Testis (tissue), 3 donors: ENCODE results near the gene LGR5. TPM values are rescaled to one million over a fixed set of nuclear protein-coding genes. Genes with fewer than 3 reads are reported as not detected.

ENCODE experiments used
- DNase-seq: peaks from one replicate; pipeline ENCODE4 v3.0.0-alpha.2; 2019
- H3K27ac ChIP-seq, 2 donors: fragments of 200-600 bp; sonication (generic); one replicate each; pipeline ENCODE4 v1.5.1; 2019
- H3K27me3 ChIP-seq: fragments of 200-600 bp; sonication (generic); one replicate; pipeline ENCODE4 v1.5.1; 2019
- H3K36me3 ChIP-seq: fragments of 200-600 bp; sonication (generic); one replicate; pipeline ENCODE4 v1.5.1; 2017; ENCODE audit warnings: low read depth; ENCODE audit errors: missing control alignments
- H3K4me1 ChIP-seq: fragments of 200-600 bp; sonication (generic); one replicate; pipeline ENCODE4 v1.5.1; 2019
- H3K4me3 ChIP-seq, 2 donors: fragments of 200-600 bp; sonication (generic); one replicate each; pipeline ENCODE4 v1.5.1; 2017 to 2019
- H3K9me3 ChIP-seq: fragments of 200-600 bp; sonication (generic); one replicate; pipeline ENCODE4 v1.5.1; 2017
- CTCF ChIP-seq, 3 experiments: fragments of 450-650 bp in 2 of 3; fragments of 200-600 bp in 1 of 3; sonication (generic) in 1 of 3; IDR thresholded peaks; one replicate each; pipeline ENCODE4 v1.5.1; 2016 to 2019; ENCODE audit warnings: antibody characterized with exemption in 3 of 3, mild to moderate bottlenecking in 2 of 3, moderate library complexity in 1 of 3
- POLR2A ChIP-seq: fragments of 450-650 bp; IDR thresholded peaks from one replicate; pipeline ENCODE4 v1.6.1; 2017; ENCODE audit warnings: antibody characterized with exemption, mild to moderate bottlenecking, moderate library complexity
- WGBS, 2 donors: methylation state at CpG; one replicate each; pipeline ENCODE4 v1.1.5; 2018; 5-methylcytosine and 5-hydroxymethylcytosine counted together
- intact Hi-C: fragments of 100-400 bp; cut with DNase I; formaldehyde crosslinking; loops from one replicate; pipeline ENCODE4 v1.15.1; 2023; ENCODE audit warnings: low total_unique reads
- polyA plus RNA-seq: library from polyadenylated mRNA; stranded (reverse); fragments of 350-450 nt; fragmentation: Illumina TruSeq; extraction: RNeasy Lipid Tissue Mini Kit (QIAGEN cat#74804); gene quantifications from one replicate; pipeline ENCODE4 v1.2.3, GENCODE V29; 2014; ENCODE audit warnings: low read depth, low replicate concordance; ENCODE audit not compliant: insufficient read depth
- total RNA-seq, 2 donors: library from RNA; depleted of rRNA; stranded (reverse); fragments of >200 nt; gene quantifications; one replicate each; pipeline ENCODE4 v1.2.3, GENCODE V29; 2016

LGR5 gene
- total and polyA plus RNA-seq, 3 donors from 2014 or later, result 0.25 to 0.39 (median 0.31) TPM

- Histone ChIP-seq H3K27me3 (no peaks in the 10 kb centered on the region), H3K36me3 (no peaks in the 10 kb centered on the region), H3K4me3 (no peak overlapping the region), H3K4me1 (no peaks in the 10 kb centered on the region), H3K27ac (no peak overlapping the region), H3K9me3 (no peaks in the 10 kb centered on the region)
- WGBS, 2 donors, result 76 to 81% methylated on average over 3 of the region's 3 CpGs
- DNase-seq, result no peak
- TF ChIP-seq POLR2A (no peak), CTCF (IDR thresholded peaks at IDR 0.05) (no peak)
- intact Hi-C loops, result no loop called here
Observed at GRCh38 chr12:71536939-71537622, 97.5 kb downstream of the LGR5 start.

GRCh38 chr12:71538807-71539206 lies 99.2 kb downstream of the LGR5 start:
- H3K27me3 ChIP-seq, result no peaks in the 10 kb centered on the region
- intact Hi-C loops, result no loop called here
- H3K4me3 ChIP-seq, result no peak overlapping the region
- no peaks in the 10 kb centered on the region for H3K9me3 ChIP-seq
- DNase-seq, result no peak
- H3K36me3 ChIP-seq, result no peaks in the 10 kb centered on the region
- TF ChIP-seq POLR2A, result no peak
- TF ChIP-seq CTCF (IDR thresholded peaks at IDR 0.05), result no peak
- H3K4me1 ChIP-seq, result no peaks in the 10 kb centered on the region
- WGBS, 2 donors, result 73 to 79% methylated on average over 3 of the region's 3 CpGs
- no peak overlapping the region for H3K27ac ChIP-seq

GRCh38 chr12:71541583-71541982 lies 102.0 kb downstream of the LGR5 start:
- H3K27ac ChIP-seq, result no peak overlapping the region
- intact Hi-C loops, result no loop called here
- no peak overlapping the region for H3K4me3 ChIP-seq
- no peak for DNase-seq
- no peaks in the 10 kb centered on the region for H3K36me3 ChIP-seq
- no peaks in the 10 kb centered on the region for H3K4me1 ChIP-seq
- H3K27me3 ChIP-seq, result no peaks in the 10 kb centered on the region
- TF ChIP-seq POLR2A (no peak), CTCF (IDR thresholded peaks at IDR 0.05) (no peak)
- no peaks in the 10 kb centered on the region for H3K9me3 ChIP-seq
- 59 to 87% methylated on average over 1 of the region's 1 CpG for WGBS, 2 donors

- H3K9me3 ChIP-seq, result no peaks in the 10 kb centered on the region
- H3K27ac ChIP-seq, result no peak overlapping the region
- whole genome bisulfite sequencing, 2 donors, result 92 to 96% methylated on average over 2 of the region's 2 CpGs
- no peak for TF ChIP-seq CTCF (IDR thresholded peaks at IDR 0.05)
- no peak for TF ChIP-seq POLR2A
- intact Hi-C loops, result no loop called here
- no peaks in the 10 kb centered on the region for H3K27me3 ChIP-seq
- H3K4me3 ChIP-seq, result no peak overlapping the region
- no peak for DNase-seq
- H3K36me3 ChIP-seq, result no peaks in the 10 kb centered on the region
- no peaks in the 10 kb centered on the region for H3K4me1 ChIP-seq
Observed at GRCh38 chr12:71546322-71546861, 106.8 kb downstream of the LGR5 start.

- H3K9me3 ChIP-seq, result no peaks in the 10 kb centered on the region
- H3K27ac ChIP-seq, result no peak overlapping the region
- intact Hi-C loops, result no loop called here
- H3K36me3 ChIP-seq, result no peaks in the 10 kb centered on the region
- H3K4me1 ChIP-seq, result peaks cover 7% of the 10 kb centered on the region
- TF ChIP-seq POLR2A (no peak), CTCF (IDR thresholded peaks at IDR 0.05) (no peak)
- WGBS, 2 donors, result 67 to 76% methylated on average over 3 of the region's 3 CpGs
- DNase-seq, result no peak
- no peaks in the 10 kb centered on the region for H3K27me3 ChIP-seq
- H3K4me3 ChIP-seq, result no peak overlapping the region
Observed at GRCh38 chr12:71548893-71549292, 109.3 kb downstream of the LGR5 start.
